ENCODE measurements around the gene OSBPL1A. TPM values are rescaled to one million over a fixed set of nuclear protein-coding genes. Genes with fewer than 3 reads are reported as not detected.
A peak's percentile ranks its signal among the peaks of the same experiment; 100 is the strongest.

Gene OSBPL1A
- total RNA-seq, 4 donors from 2014 or later: 81.4 to 109 (median 99.3) TPM

- Histone ChIP-seq H3K9me3 (no peaks in the 10 kb centered on the region), H3K4me1 (peaks cover 0 to 8% (median 2%) of the 10 kb centered on the region in 4 donors), H3K27ac (no peak overlapping the region), H3K27me3 (no peaks in the 10 kb centered on the region), H3K4me3 (no peak overlapping the region), H3K36me3 (peaks cover 0 to 64% (median 0%) of the 10 kb centered on the region in 3 donors)
- TF ChIP-seq POLR2A (IDR thresholded peaks at IDR 0.05) (no peak), CTCF (IDR thresholded peaks at IDR 0.05) (no peak), EP300 (IDR thresholded peaks at IDR 0.05) (no peak)
- no peak for DNase-seq (ENCODE audit: low spot score in 2 of 2)
- 95 to 98% methylated on average over 3 of the region's 3 CpGs for WGBS, 2 donors
Measured at GRCh38 chr18:24432618-24433017, 35.0 kb upstream of the OSBPL1A start.

- H3K4me3 ChIP-seq: no peak overlapping the region
- H3K9me3 ChIP-seq: no peaks in the 10 kb centered on the region
- peaks cover 0 to 10% of the 10 kb centered on the region in 2 donors for H3K27me3 ChIP-seq
- TF ChIP-seq POLR2A (IDR thresholded peaks at IDR 0.05) (no peak), EP300 (IDR thresholded peaks at IDR 0.05) (no peak), CTCF (IDR thresholded peaks at IDR 0.05) (no peak)
- peaks cover 0 to 14% (median 6%) of the 10 kb centered on the region in 4 donors for H3K4me1 ChIP-seq
- WGBS, 2 donors: 89 to 95% methylated on average over 4 of the region's 4 CpGs
- H3K27ac ChIP-seq: no peak overlapping the region
- peaks cover 0 to 40% (median 0%) of the 10 kb centered on the region in 3 donors for H3K36me3 ChIP-seq
- DNase-seq (ENCODE audit: low spot score in 2 of 2): no peak
Measured at GRCh38 chr18:24429188-24429587, 31.6 kb upstream of the OSBPL1A start.

GRCh38 chr18:24428709-24429108, 31.1 kb upstream of the OSBPL1A start:
- Histone ChIP-seq H3K27ac (no peak overlapping the region), H3K27me3 (peaks cover 0 to 15% of the 10 kb centered on the region in 2 donors), H3K4me3 (no peak overlapping the region), H3K36me3 (peaks cover 0 to 35% (median 0%) of the 10 kb centered on the region in 3 donors), H3K9me3 (no peaks in the 10 kb centered on the region), H3K4me1 (peaks cover 0 to 14% (median 6%) of the 10 kb centered on the region in 4 donors)
- WGBS, 2 donors: 84 to 95% methylated on average over 3 of the region's 3 CpGs
- DNase-seq (ENCODE audit: low spot score in 2 of 2): no peak
- TF ChIP-seq POLR2A (IDR thresholded peaks at IDR 0.05) (no peak), CTCF (IDR thresholded peaks at IDR 0.05) (peak in 1 of 5 experiments; percentile 4), EP300 (IDR thresholded peaks at IDR 0.05) (no peak)

GRCh38 chr18:24427484-24427883, 29.9 kb upstream of the OSBPL1A start:
- Histone ChIP-seq H3K4me1 (peaks cover 0 to 14% (median 6%) of the 10 kb centered on the region in 4 donors), H3K9me3 (no peaks in the 10 kb centered on the region), H3K27me3 (peaks cover 0 to 22% of the 10 kb centered on the region in 2 donors), H3K36me3 (peaks cover 0 to 26% (median 0%) of the 10 kb centered on the region in 3 donors), H3K27ac (no peak overlapping the region), H3K4me3 (peak overlapping the region in 2 of 4 donors; percentile 76 to 79)
- 42 to 47% methylated on average over 3 of the region's 3 CpGs for WGBS, 2 donors
- TF ChIP-seq CTCF (IDR thresholded peaks at IDR 0.05) (no peak), POLR2A (IDR thresholded peaks at IDR 0.05) (no peak), EP300 (IDR thresholded peaks at IDR 0.05) (no peak)
- DNase-seq (ENCODE audit: low spot score in 2 of 2): no peak

- TF ChIP-seq POLR2A (IDR thresholded peaks at IDR 0.05) (peak in 1 of 2 donors; percentile 37), CTCF (IDR thresholded peaks at IDR 0.05) (no peak), EP300 (IDR thresholded peaks at IDR 0.05) (peak in 1 of 2 donors; percentile 50)
- peak; percentile 47 to 67 for DNase-seq (ENCODE audit: low spot score in 2 of 2)
- peaks cover 0 to 19% (median 0%) of the 10 kb centered on the region in 3 donors for H3K36me3 ChIP-seq
Measured at GRCh38 chr18:24426398-24427294, 29.0 kb upstream of the OSBPL1A start, which contains the start of gene IMPACT. Gene IMPACT, plus strand, starts transcription at chr18:24426670. Its CDS starts 87 bp downstream, at chr18:24426757.

More at GRCh38 chr18:24426398-24427294, 29.0 kb upstream of the OSBPL1A start, which contains the start of gene IMPACT:
- Histone ChIP-seq H3K27ac (peak within 1 kb of the TSS; percentile 32 to 86 (median 76)), H3K4me1 (peaks cover 0 to 14% (median 6%) of the 10 kb centered on the region in 4 donors), H3K27me3 (peaks cover 0 to 28% of the 10 kb centered on the region in 2 donors), H3K4me3 (peak within 1 kb of the TSS; percentile 66 to 85 (median 78)), H3K9me3 (no peaks in the 10 kb centered on the region)
- 1% methylated on average over 61 to 80 of the region's 82 CpGs for WGBS, 2 donors
